Sigmoid colon (tissue), 7 donors: ENCODE results near the gene ECT2. TPM values are rescaled to one million over a fixed set of nuclear protein-coding genes. Genes with fewer than 3 reads are reported as not detected.
"Not testable (repeated sequence)": the region's sequence is repeated elsewhere in the genome, so short reads cannot be mapped to it uniquely, and the experiment has no call there.

Experiments
- DNase-seq: peaks from one replicate; pipeline ENCODE4 v3.0.0-alpha.2; 2019
- H3K27ac ChIP-seq, 4 donors: fragments of 200-600 bp; sonication (generic); one replicate each; pipeline ENCODE4 v1.5.1; 2016 to 2019; ENCODE audit warnings: mild to moderate bottlenecking in 1 of 4
- H3K27me3 ChIP-seq, 3 donors: fragments of 200-600 bp; sonication (generic); one replicate each; pipeline ENCODE4 v1.5.1; 2019; ENCODE audit warnings: mild to moderate bottlenecking in 1 of 3
- H3K36me3 ChIP-seq, 4 donors: fragments of 200-600 bp; sonication (generic); one replicate each; pipeline ENCODE4 v1.5.1; 2016 to 2019
- H3K4me1 ChIP-seq, 4 donors: fragments of 200-600 bp; sonication (generic); one replicate each; pipeline ENCODE4 v1.5.1; 2017 to 2019
- H3K4me3 ChIP-seq, 4 donors: fragments of 200-600 bp; sonication (generic); one replicate each; pipeline ENCODE4 v1.5.1; 2017 to 2019; ENCODE audit warnings: mild to moderate bottlenecking in 2 of 4, moderate library complexity in 1 of 4
- H3K9me3 ChIP-seq, 4 donors: fragments of 200-600 bp in 3 of 4; sonication (generic) in 3 of 4; one replicate each; pipeline versions ENCODE4 v1.5.1 to v1.6.1; 2013 to 2019
- EP300 ChIP-seq, 4 donors: sonication (generic); formaldehyde crosslinking; IDR thresholded peaks; one replicate each; pipeline ENCODE4 v1.6.1; 2017; ENCODE audit warnings: antibody characterized with exemption in 4 of 4
- POLR2A ChIP-seq, 2 donors: fragments of 450-650 bp; IDR thresholded peaks; one replicate each; pipeline ENCODE4 v1.6.1; 2016; ENCODE audit warnings: antibody characterized with exemption in 2 of 2, mild to moderate bottlenecking in 2 of 2, moderate library complexity in 2 of 2
- POLR2AphosphoS5 ChIP-seq, 4 donors: sonication (generic); formaldehyde crosslinking; IDR thresholded peaks; one replicate each; pipeline ENCODE4 v1.6.1; 2017; ENCODE audit warnings: antibody characterized with exemption in 4 of 4
- WGBS, 2 donors: extraction: QIAGEN DNeasy Blood & Tissue Kit; methylation state at CpG; one replicate each; pipeline ENCODE4 v1.1.7; 2013; 5-methylcytosine and 5-hydroxymethylcytosine counted together
- intact Hi-C: fragments of 100-400 bp; cut with DNase I; formaldehyde crosslinking; loops from one replicate; pipeline ENCODE4 v1.15.1; 2023
- polyA plus RNA-seq, 3 donors: library from polyadenylated mRNA; stranded (reverse); fragments of 200-250 nt; gene quantifications; one replicate each; pipeline ENCODE4 v1.2.3, GENCODE V29; 2013
- total RNA-seq, 4 donors: library from RNA; depleted of rRNA; stranded (reverse); fragments of >200 nt; gene quantifications; one replicate each; pipeline ENCODE4 v1.1.0, GENCODE V29; 2016
- TF ChIP-seq, protein P1 (sequence below), 4 experiments: fragments of 450-650 bp in 3 of 4; fragments of 200-600 bp in 1 of 4; IDR thresholded peaks; one replicate each; pipeline ENCODE4 v1.5.1; 2016 to 2019; ENCODE audit warnings: antibody characterized with exemption in 4 of 4, mild to moderate bottlenecking in 3 of 4, moderate library complexity in 2 of 4
- donor health status: healthy with polysubstance abuse.
- donor health status: Bipolar disorder and iron deficiency.
- donor health status: healthy.

The ECT2 gene, protein sequence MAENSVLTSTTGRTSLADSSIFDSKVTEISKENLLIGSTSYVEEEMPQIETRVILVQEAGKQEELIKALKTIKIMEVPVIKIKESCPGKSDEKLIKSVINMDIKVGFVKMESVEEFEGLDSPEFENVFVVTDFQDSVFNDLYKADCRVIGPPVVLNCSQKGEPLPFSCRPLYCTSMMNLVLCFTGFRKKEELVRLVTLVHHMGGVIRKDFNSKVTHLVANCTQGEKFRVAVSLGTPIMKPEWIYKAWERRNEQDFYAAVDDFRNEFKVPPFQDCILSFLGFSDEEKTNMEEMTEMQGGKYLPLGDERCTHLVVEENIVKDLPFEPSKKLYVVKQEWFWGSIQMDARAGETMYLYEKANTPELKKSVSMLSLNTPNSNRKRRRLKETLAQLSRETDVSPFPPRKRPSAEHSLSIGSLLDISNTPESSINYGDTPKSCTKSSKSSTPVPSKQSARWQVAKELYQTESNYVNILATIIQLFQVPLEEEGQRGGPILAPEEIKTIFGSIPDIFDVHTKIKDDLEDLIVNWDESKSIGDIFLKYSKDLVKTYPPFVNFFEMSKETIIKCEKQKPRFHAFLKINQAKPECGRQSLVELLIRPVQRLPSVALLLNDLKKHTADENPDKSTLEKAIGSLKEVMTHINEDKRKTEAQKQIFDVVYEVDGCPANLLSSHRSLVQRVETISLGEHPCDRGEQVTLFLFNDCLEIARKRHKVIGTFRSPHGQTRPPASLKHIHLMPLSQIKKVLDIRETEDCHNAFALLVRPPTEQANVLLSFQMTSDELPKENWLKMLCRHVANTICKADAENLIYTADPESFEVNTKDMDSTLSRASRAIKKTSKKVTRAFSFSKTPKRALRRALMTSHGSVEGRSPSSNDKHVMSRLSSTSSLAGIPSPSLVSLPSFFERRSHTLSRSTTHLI
- total RNA-seq, result 10 to 100 TPM in 2 of 4 donors, 1 to 10 TPM in 2; 3.3 to 21.9 (median 6.8) TPM
- polyA plus RNA-seq, result 10 to 100 TPM in 1 of 3 donors, 1 to 10 TPM in 2; 8.4 to 15.5 (median 9.7) TPM

DNA sequence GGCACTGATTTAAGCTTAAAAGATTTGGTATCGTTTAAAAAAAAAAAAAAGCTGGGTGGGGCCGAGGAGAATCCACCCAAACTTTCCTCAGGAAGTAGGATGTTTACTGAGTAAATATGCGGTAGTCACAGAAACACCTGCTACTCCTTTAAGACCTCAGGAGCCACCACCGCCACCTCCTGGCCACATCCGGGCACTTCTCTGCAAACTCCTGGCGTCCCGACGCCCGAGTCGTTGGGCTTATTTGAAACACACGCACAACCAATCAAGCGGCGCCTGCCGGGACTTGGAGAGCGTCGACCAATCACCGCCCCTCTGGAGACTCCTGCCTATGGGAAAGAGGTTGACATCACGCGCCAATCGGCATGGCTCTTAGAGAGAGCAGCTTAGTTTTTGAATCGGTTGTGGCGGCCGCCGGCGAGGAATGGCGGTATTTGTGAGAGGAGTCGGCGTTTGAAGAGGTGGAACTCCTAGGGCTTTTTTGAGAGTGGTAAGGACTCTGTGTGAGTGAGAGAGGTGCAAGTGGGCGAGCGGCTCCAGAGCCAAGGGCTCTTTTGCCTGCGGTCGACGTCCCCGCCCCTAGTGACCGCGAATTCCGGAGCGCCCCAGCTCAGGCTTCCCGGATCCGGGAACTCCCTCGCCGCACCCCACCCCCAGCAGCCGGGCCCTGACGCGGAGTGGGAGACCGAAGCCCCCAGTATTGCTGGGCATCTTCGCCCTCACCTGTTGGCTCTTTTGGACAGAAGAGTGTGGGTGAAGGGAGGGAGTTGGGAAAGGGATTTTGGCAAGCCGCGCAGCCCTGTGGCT lies at the start of gene ECT2:
ECT2 (plus strand) TSS at position 359 of the 807 bp plus-strand sequence. CDS start 3,805 bp downstream, outside the sequence.
- H3K27ac ChIP-seq, result peak within 1 kb of the TSS; percentile 67 to 81 (median 74)
- 0% methylated on average over 49 of the region's 49 CpGs for WGBS, 2 donors
- intact Hi-C loops, result loop anchor here (1.0 kb wide), 2 partner anchors 39 to 77 kb away; partner anchors contain the start of gene NCEH1
- peak within 1 kb of the TSS; percentile 58 to 92 (median 72) for H3K4me3 ChIP-seq
- TF ChIP-seq POLR2A (IDR thresholded peaks at IDR 0.05), result no peak
- TF ChIP-seq, protein P1, sequence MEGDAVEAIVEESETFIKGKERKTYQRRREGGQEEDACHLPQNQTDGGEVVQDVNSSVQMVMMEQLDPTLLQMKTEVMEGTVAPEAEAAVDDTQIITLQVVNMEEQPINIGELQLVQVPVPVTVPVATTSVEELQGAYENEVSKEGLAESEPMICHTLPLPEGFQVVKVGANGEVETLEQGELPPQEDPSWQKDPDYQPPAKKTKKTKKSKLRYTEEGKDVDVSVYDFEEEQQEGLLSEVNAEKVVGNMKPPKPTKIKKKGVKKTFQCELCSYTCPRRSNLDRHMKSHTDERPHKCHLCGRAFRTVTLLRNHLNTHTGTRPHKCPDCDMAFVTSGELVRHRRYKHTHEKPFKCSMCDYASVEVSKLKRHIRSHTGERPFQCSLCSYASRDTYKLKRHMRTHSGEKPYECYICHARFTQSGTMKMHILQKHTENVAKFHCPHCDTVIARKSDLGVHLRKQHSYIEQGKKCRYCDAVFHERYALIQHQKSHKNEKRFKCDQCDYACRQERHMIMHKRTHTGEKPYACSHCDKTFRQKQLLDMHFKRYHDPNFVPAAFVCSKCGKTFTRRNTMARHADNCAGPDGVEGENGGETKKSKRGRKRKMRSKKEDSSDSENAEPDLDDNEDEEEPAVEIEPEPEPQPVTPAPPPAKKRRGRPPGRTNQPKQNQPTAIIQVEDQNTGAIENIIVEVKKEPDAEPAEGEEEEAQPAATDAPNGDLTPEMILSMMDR (IDR thresholded peaks at IDR 0.05), result peak; percentile 31 to 66 (median 50)
- no peak for TF ChIP-seq EP300 (IDR thresholded peaks at IDR 0.05)
- TF ChIP-seq POLR2AphosphoS5 (IDR thresholded peaks at IDR 0.05), result peak in 3 of 4 donors; percentile 23 to 76 (median 47)
- H3K4me1 ChIP-seq, result peaks cover 0 to 18% (median 14%) of the 10 kb centered on the region in 4 donors
- DNase-seq, result peak; percentile 99
- no peaks in the 10 kb centered on the region for H3K9me3 ChIP-seq
- no peaks in the 10 kb centered on the region for H3K27me3 ChIP-seq
- H3K36me3 ChIP-seq, result no peaks in the 10 kb centered on the region

DNA sequence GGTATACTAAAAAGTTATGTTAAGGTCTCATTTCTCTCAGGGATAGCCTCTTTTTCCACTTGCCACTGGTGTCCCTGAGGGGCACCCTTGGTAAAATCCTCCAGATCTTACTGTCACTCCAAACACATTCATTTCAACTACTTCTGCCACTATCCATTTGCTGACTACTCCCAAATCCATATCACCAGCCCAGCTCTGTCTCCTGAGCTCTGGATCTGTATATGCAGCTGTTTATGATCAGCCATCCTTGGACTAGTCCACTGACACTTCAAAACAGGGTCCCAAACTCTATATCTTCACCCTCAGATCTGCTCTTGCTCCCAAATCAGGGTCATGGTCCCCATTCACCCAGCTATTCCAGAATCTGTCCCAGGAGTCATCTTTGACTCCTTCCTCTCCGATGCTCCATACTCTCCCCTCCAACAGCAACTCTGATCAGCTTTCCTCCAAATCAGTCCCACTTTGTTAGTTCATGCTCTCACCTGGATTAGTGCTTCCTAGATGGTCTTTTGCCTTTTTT lies 49.5 kb upstream of the ECT2 start:
- no peaks in the 10 kb centered on the region for H3K36me3 ChIP-seq
- intact Hi-C loops, result no loop called here
- H3K27ac ChIP-seq, result no peak overlapping the region
- 96 to 100% methylated on average over 1 of the region's 1 CpG for WGBS, 2 donors
- no peak for TF ChIP-seq POLR2AphosphoS5 (IDR thresholded peaks at IDR 0.05)
- no peak for TF ChIP-seq EP300 (IDR thresholded peaks at IDR 0.05)
- no peak for TF ChIP-seq POLR2A (IDR thresholded peaks at IDR 0.05)
- TF ChIP-seq, protein P1 (IDR thresholded peaks at IDR 0.05), result no peak
- no peak overlapping the region for H3K4me3 ChIP-seq
- H3K27me3 ChIP-seq, result no peaks in the 10 kb centered on the region
- no peaks in the 10 kb centered on the region for H3K9me3 ChIP-seq
- DNase-seq, result no peak
- H3K4me1 ChIP-seq, result no peaks in the 10 kb centered on the region

DNA sequence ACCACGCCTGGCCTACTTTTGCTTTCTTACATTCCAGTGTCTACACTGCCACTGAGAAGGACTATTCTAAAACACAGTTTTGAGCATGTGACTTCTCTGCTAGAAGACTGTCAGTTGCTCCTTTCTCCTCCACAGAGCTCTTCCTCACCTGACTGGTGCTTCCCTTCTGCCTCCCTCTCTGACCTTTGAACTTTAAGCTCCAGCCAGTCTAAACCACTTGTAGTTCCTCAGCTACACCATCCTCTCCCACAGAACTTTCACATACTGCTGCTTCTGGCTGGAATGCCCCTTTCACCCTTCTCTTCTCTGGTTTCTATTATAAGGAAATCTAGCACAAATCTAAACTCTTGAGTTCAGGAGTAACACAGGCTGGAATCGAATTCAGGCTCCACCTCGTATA lies 48.8 kb upstream of the ECT2 start:
- intact Hi-C loops, result no loop called here
- no peak overlapping the region for H3K4me3 ChIP-seq
- no peak overlapping the region for H3K27ac ChIP-seq
- no peaks in the 10 kb centered on the region for H3K4me1 ChIP-seq
- no peaks in the 10 kb centered on the region for H3K9me3 ChIP-seq
- TF ChIP-seq, protein P1 (IDR thresholded peaks at IDR 0.05), result no peak
- no peak for TF ChIP-seq EP300 (IDR thresholded peaks at IDR 0.05)
- H3K36me3 ChIP-seq, result no peaks in the 10 kb centered on the region
- 44 to 76% methylated on average over 3 of the region's 3 CpGs for WGBS, 2 donors
- no peaks in the 10 kb centered on the region for H3K27me3 ChIP-seq
- no peak for DNase-seq

DNA sequence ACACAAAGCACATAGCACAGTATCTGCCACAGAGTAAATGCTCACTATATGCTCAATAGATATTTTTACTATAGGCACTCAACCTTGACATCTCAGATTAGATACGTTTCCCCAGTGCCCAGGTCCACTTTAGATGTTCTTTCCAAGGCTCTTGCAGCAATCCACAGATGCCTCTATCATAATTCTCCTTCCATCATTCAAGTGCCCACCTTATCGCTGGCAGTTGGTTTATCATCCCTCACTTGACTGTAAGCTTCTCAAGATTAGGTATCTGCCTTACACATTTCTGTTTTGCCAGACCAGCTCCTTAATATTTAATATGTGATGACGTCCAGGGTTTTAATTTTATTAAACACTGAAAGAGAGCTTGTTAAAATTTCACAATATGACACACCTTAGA lies 48.3 kb upstream of the ECT2 start:
- Histone ChIP-seq H3K4me1 (no peaks in the 10 kb centered on the region), H3K27ac (no peak overlapping the region), H3K27me3 (no peaks in the 10 kb centered on the region), H3K9me3 (no peaks in the 10 kb centered on the region), H3K4me3 (no peak overlapping the region), H3K36me3 (no peaks in the 10 kb centered on the region)
- WGBS, 2 donors, result 58 to 87% methylated on average over 3 of the region's 3 CpGs
- intact Hi-C loops, result no loop called here
- TF ChIP-seq, protein P1 (IDR thresholded peaks at IDR 0.05), result no peak
- TF ChIP-seq POLR2A (IDR thresholded peaks at IDR 0.05) (no peak), POLR2AphosphoS5 (IDR thresholded peaks at IDR 0.05) (no peak), EP300 (IDR thresholded peaks at IDR 0.05) (no peak)
- no peak for DNase-seq

DNA sequence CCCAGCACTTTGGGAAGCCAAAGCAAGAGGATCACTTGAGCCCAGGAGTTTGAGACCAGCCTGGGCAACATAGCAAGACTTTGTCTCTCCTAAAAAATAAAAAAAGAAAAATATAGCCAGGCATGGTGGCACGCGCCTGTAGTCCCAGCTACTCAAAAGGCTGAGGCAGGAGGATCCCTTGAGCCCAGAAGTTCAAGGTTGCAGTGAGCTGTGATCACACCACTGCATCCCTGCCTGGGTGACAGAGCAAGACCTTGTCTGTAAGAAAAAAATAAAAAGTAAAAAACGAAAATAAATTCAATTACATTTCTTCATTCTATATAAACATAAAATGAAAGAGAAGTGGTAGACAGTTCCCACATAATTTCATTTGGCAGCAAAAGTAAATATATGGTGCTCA lies 47.8 kb upstream of the ECT2 start:
- DNase-seq, H3K4me3 ChIP-seq, H3K36me3 ChIP-seq, H3K27ac ChIP-seq, H3K27me3 ChIP-seq, H3K9me3 ChIP-seq, H3K4me1 ChIP-seq, intact Hi-C loops: not testable (repeated sequence)
- WGBS, 2 donors, result 81 to 91% methylated on average over 3 of the region's 3 CpGs
